Activated T-helper 1 cell treated with Interleukin-2 at 50 U/mL for 16 hours (primary cell): ENCODE results near the gene PLA1A.
"Not testable (repeated sequence)": the region's sequence is repeated elsewhere in the genome, so short reads cannot be mapped to it uniquely, and the experiment has no call there.

Source experiments
- DNase-seq: peaks from one replicate; pipeline ENCODE4 v3.0.0-alpha.2; 2020; ENCODE audit warnings: low read depth

PLA1A gene

GRCh38 chr3:119579366-119580066, 18.2 kb upstream of the PLA1A start, which contains the start of gene ADPRH:
ADPRH (plus strand) TSS chr3:119579492; CDS start chr3:119582170, 2,678 bp downstream.
- peak; percentile 17 for DNase-seq

GRCh38 chr3:119580067-119580760, 17.5 kb upstream of the PLA1A start:
- no peak for DNase-seq

- no peak for DNase-seq
These were observed 15.5 kb upstream of the PLA1A start for GRCh38 chr3:119582178-119582577.

GRCh38 chr3:119585208-119585607, 12.5 kb upstream of the PLA1A start:
- DNase-seq: no peak

GRCh38 chr3:119585856-119586570, 11.7 kb upstream of the PLA1A start:
- no peak for DNase-seq

GRCh38 chr3:119586733-119587172, 10.9 kb upstream of the PLA1A start:
- DNase-seq: no peak

- no peak for DNase-seq
These were observed 9.6 kb upstream of the PLA1A start for GRCh38 chr3:119588112-119588511.

GRCh38 chr3:119589102-119589773, 8.4 kb upstream of the PLA1A start:
- no peak for DNase-seq

- no peak for DNase-seq
These were observed 7.0 kb upstream of the PLA1A start for GRCh38 chr3:119590706-119591105.

GRCh38 chr3:119592861-119593260, 4.8 kb upstream of the PLA1A start:
- DNase-seq: no peak

- no peak for DNase-seq
These were observed 3.6 kb upstream of the PLA1A start for GRCh38 chr3:119594066-119594465.

GRCh38 chr3:119594929-119595328, 2.8 kb upstream of the PLA1A start:
- not testable (repeated sequence) for DNase-seq

- no peak for DNase-seq
These were observed 1.9 kb upstream of the PLA1A start for GRCh38 chr3:119595639-119596334.

- DNase-seq: no peak
These were observed 1.3 kb upstream of the PLA1A start for GRCh38 chr3:119596398-119596797.

GRCh38 chr3:119598410-119599098, 869 bp downstream of the PLA1A start:
- DNase-seq: no peak

- no peak for DNase-seq
These were observed 2.0 kb downstream of the PLA1A start for GRCh38 chr3:119599558-119600174.

- DNase-seq: no peak
These were observed 3.0 kb downstream of the PLA1A start for GRCh38 chr3:119600732-119601131.

- no peak for DNase-seq
These were observed 3.5 kb downstream of the PLA1A start for GRCh38 chr3:119601154-119601553.

GRCh38 chr3:119602676-119603075, 5.0 kb downstream of the PLA1A start:
- no peak for DNase-seq

- no peak for DNase-seq
These were observed 7.2 kb downstream of the PLA1A start for GRCh38 chr3:119604878-119605277.
